H9 (cell line): Measurements from ENCODE around the gene IPPK. TPM values are rescaled to one million over a fixed set of nuclear protein-coding genes. Genes with fewer than 3 reads are reported as not detected.

Experiments
- DNase-seq: peaks from one replicate; pipeline ENCODE4 v3.0.0-alpha.2; 2017
- H2AFZ ChIP-seq: one replicate; pipeline ENCODE4 v1.6.1; 2013; ENCODE audit warnings: mild to moderate bottlenecking, low read length, control low read depth, moderate library complexity
- H2AK5ac ChIP-seq: 2 replicates; pipeline ENCODE4 v1.6.1; 2013; ENCODE audit warnings: low read length, control low read depth, mixed read lengths; ENCODE audit not compliant: insufficient read length
- H2BK120ac ChIP-seq: one replicate; pipeline ENCODE4 v1.6.1; 2013; ENCODE audit warnings: low read depth, mild to moderate bottlenecking, low read length, control low read depth, inconsistent platforms; ENCODE audit not compliant: poor library complexity, severe bottlenecking
- H2BK12ac ChIP-seq: 2 replicates; pipeline ENCODE4 v1.6.1; 2013; ENCODE audit warnings: low read length, control low read depth, mixed read lengths, low read depth; ENCODE audit not compliant: insufficient read length
- H2BK15ac ChIP-seq: 2 replicates; pipeline ENCODE4 v1.6.1; 2013; ENCODE audit warnings: low read depth, low read length, control low read depth
- H2BK20ac ChIP-seq: one replicate; pipeline ENCODE4 v1.6.1; 2013; ENCODE audit warnings: low read depth, mild to moderate bottlenecking, low read length, control low read depth, inconsistent platforms; ENCODE audit not compliant: poor library complexity, severe bottlenecking
- H2BK5ac ChIP-seq: 2 replicates; pipeline ENCODE4 v1.6.1; 2013; ENCODE audit warnings: low read length, control low read depth, mixed read lengths; ENCODE audit not compliant: insufficient read length
- H3K14ac ChIP-seq: 2 replicates; pipeline ENCODE4 v1.6.1; 2013; ENCODE audit warnings: low read length, control low read depth; ENCODE audit not compliant: insufficient read depth
- H3K18ac ChIP-seq: 2 replicates; pipeline ENCODE4 v1.6.1; 2013; ENCODE audit warnings: low read depth, mild to moderate bottlenecking, mixed read lengths, low read length, control low read depth; ENCODE audit not compliant: insufficient read length
- H3K23ac ChIP-seq: 2 replicates; pipeline ENCODE4 v1.6.1; 2013; ENCODE audit warnings: low read length, control low read depth, mixed read lengths, low read depth; ENCODE audit not compliant: insufficient read length
- H3K23me2 ChIP-seq: 2 replicates; pipeline ENCODE4 v1.6.1; 2013; ENCODE audit warnings: low read depth, mild to moderate bottlenecking, mixed read lengths, low read length, control low read depth; ENCODE audit not compliant: insufficient read length, poor library complexity, severe bottlenecking
- H3K27ac ChIP-seq: 2 replicates; pipeline ENCODE4 v1.5.1; 2013; ENCODE audit warnings: low read length, control low read depth, mixed read lengths, low read depth; ENCODE audit not compliant: insufficient read length
- H3K27me3 ChIP-seq: 2 replicates; pipeline ENCODE4 v1.6.1; 2013; ENCODE audit warnings: low read length, control low read depth, inconsistent platforms; ENCODE audit not compliant: insufficient read depth
- H3K4ac ChIP-seq: 2 replicates; pipeline ENCODE4 v1.6.1; 2013; ENCODE audit warnings: low read depth, mild to moderate bottlenecking, control low read depth, inconsistent platforms, low read length, moderate library complexity
- H3K4me1 ChIP-seq: 2 replicates; pipeline ENCODE4 v1.6.1; 2013; ENCODE audit warnings: low read length, control low read depth, inconsistent platforms; ENCODE audit not compliant: insufficient read depth
- H3K4me2 ChIP-seq: 2 replicates; pipeline ENCODE4 v1.6.1; 2013; ENCODE audit warnings: low read length, control low read depth, mixed read lengths; ENCODE audit not compliant: insufficient read length, insufficient read depth
- H3K56ac ChIP-seq: 2 replicates; pipeline ENCODE4 v1.6.1; 2013; ENCODE audit warnings: low read depth, mild to moderate bottlenecking, mixed read lengths, low read length, control low read depth; ENCODE audit not compliant: insufficient read length
- H3K79me1 ChIP-seq: 2 replicates; pipeline ENCODE4 v1.6.1; 2013; ENCODE audit warnings: low read depth, mild to moderate bottlenecking, moderate library complexity, low read length, control low read depth, inconsistent platforms; ENCODE audit not compliant: insufficient read depth, poor library complexity, severe bottlenecking
- H3K79me2 ChIP-seq: 2 replicates; pipeline ENCODE4 v1.6.1; 2013; ENCODE audit warnings: low read length, control low read depth, inconsistent platforms; ENCODE audit not compliant: insufficient read depth
- H3K9ac ChIP-seq: 2 replicates; pipeline ENCODE4 v1.6.1; 2013; ENCODE audit warnings: low read length, control low read depth, mixed read lengths; ENCODE audit not compliant: insufficient read length; ENCODE audit errors: extremely low read depth
- H3K9me3 ChIP-seq: one replicate; pipeline ENCODE4 v1.6.1; 2013; ENCODE audit warnings: low read depth, low read length, inconsistent platforms; ENCODE audit not compliant: control insufficient read depth
- H3T11ph ChIP-seq: one replicate; pipeline ENCODE4 v1.6.1; 2013; ENCODE audit warnings: mild to moderate bottlenecking, low read length, control low read depth, inconsistent platforms
- H4K20me1 ChIP-seq: one replicate; pipeline ENCODE4 v1.6.1; 2013; ENCODE audit not compliant: control insufficient read depth, insufficient read length, insufficient read depth
- H4K5ac ChIP-seq: 2 replicates; pipeline ENCODE4 v1.6.1; 2013; ENCODE audit warnings: low read depth, mild to moderate bottlenecking, mixed read lengths, low read length, control low read depth; ENCODE audit not compliant: insufficient read length
- H4K8ac ChIP-seq: replicated peaks from 2 replicates; pipeline ENCODE4 v1.6.1; 2013; ENCODE audit warnings: low read length, control low read depth, mixed read lengths, low read depth; ENCODE audit not compliant: insufficient read length
- H4K91ac ChIP-seq: 2 replicates; pipeline ENCODE4 v1.6.1; 2013; ENCODE audit warnings: low read depth, mild to moderate bottlenecking, moderate library complexity, mixed read lengths, low read length, control low read depth; ENCODE audit not compliant: insufficient read length
- H3K27ac Mint-ChIP-seq, 3 experiments: 2 replicates in 2 of 3; 3 replicates in 1 of 3; pipeline ENCODE4 v1.8.0; 2020 to 2021; ENCODE audit warnings: mixed read lengths in 3 of 3, mild to moderate bottlenecking in 1 of 3, moderate library complexity in 1 of 3
- H3K27me3 Mint-ChIP-seq: 2 replicates; pipeline ENCODE4 v1.8.0; 2021; ENCODE audit warnings: low read depth, mild to moderate bottlenecking, moderate library complexity, mixed read lengths
- H3K36me3 Mint-ChIP-seq, 3 experiments: 2 replicates in 2 of 3; 3 replicates in 1 of 3; pipeline ENCODE4 v1.8.0; 2020 to 2021; ENCODE audit warnings: low read depth in 3 of 3, mixed read lengths in 3 of 3; ENCODE audit not compliant: insufficient read depth in 1 of 3
- H3K4me1 Mint-ChIP-seq, 2 experiments: 2 replicates each; pipeline ENCODE4 v1.8.0; 2020; ENCODE audit warnings: mixed read lengths in 2 of 2
- H3K4me3 Mint-ChIP-seq, 2 experiments: 2 replicates in 1 of 2; 3 replicates in 1 of 2; pipeline ENCODE4 v1.8.0; 2020 to 2021; ENCODE audit warnings: mild to moderate bottlenecking in 2 of 2, mixed read lengths in 2 of 2, moderate library complexity in 1 of 2
- H3K9me3 Mint-ChIP-seq, 2 experiments: 2 replicates in 1 of 2; 3 replicates in 1 of 2; pipeline ENCODE4 v1.8.0; 2020; ENCODE audit warnings: mild to moderate bottlenecking in 2 of 2, mixed read lengths in 2 of 2, moderate library complexity in 1 of 2
- WGBS: extraction: QIAGEN DNeasy Blood & Tissue Kit; methylation state at CpG from one replicate; pipeline ENCODE4 v1.1.7; 2013; ENCODE audit warnings: missing lambda C conversion rate, low lambda C conversion rate, mixed read lengths; ENCODE audit not compliant: insufficient read length; ENCODE audit errors: extremely low coverage; 5-methylcytosine and 5-hydroxymethylcytosine counted together
- total RNA-seq: library from RNA; stranded (reverse); gene quantifications from 2 replicates; pipeline ENCODE4 v1.2.1, GENCODE V29; 2021
- TF ChIP-seq, protein P1 (sequence below): fragments of 200-600 bp; sonication (generic); conservative IDR thresholded peaks from 3 replicates; pipeline ENCODE4 v1.8.0; 2021; ENCODE audit warnings: antibody characterized with exemption, mild to moderate bottlenecking

IPPK gene
- total RNA-seq, 1 experiment from 2014 or later, result 10.7 TPM

DNA sequence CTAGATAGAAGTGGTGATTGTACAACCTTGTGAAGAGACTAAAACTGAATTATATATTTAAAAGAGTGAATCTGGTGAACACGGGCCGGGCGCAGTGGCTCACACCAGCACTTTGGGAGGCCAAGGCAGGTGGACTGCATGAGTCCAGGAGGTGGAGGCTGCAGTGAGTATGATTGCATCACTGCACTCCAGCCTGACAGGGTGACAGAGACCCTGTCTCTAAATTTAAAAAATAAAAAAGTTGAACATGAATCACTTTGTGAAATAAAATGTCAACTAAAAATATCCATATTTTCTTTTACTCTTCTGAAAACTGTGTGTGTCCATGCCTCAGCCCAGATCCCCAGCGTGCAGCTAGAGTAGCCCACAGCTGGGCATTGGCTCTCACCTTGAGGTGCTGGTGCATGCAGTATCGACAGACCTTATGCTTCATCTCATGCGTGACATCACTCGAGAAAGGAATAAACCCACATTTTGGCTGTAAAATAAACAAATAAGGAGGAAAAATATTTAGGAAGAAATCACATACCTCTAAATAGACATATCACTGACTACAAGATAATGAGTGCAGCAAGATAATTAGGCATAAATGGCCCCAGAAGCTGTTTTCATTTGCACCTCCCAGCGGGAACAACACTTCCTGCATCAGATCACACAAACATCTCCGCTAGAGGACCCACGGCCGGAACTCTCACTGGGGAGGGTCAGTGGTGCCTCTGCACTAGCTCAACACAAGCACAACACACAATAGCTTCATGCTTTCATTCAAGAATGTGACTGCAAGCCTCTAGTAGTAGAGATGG lies 22.1 kb downstream of the IPPK start:
- Histone ChIP-seq H2BK12ac (no peak overlapping the region), H3T11ph (no peak overlapping the region), H3K18ac (no peak overlapping the region), H3K9me3 (no peaks in the 10 kb centered on the region), H4K5ac (no peak overlapping the region), H3K9ac (no peak overlapping the region), H3K4me1 (no peaks in the 10 kb centered on the region), H3K27me3 (no peaks in the 10 kb centered on the region), H3K23me2 (no peaks in the 10 kb centered on the region), H3K4me2 (no peak overlapping the region), H3K23ac (no peak overlapping the region), H3K27ac (no peak overlapping the region), H4K20me1 (no peaks in the 10 kb centered on the region), H4K8ac (no peak overlapping the region), H2BK20ac (no peak overlapping the region), H3K14ac (no peak overlapping the region), H3K4ac (no peak overlapping the region), H3K79me1 (no peaks in the 10 kb centered on the region), H3K56ac (no peak overlapping the region), H2BK5ac (no peak overlapping the region), H4K91ac (no peak overlapping the region), H2AFZ (no peak overlapping the region), H3K79me2 (no peaks in the 10 kb centered on the region), H2AK5ac (no peak overlapping the region), H2BK15ac (no peak overlapping the region), H2BK120ac (no peak overlapping the region)
- peaks cover 24 to 66% (median 60%) of the 10 kb centered on the region in 3 experiments; a peak in 6 of 7 replicates for H3K36me3 Mint-ChIP-seq
- no CpG with 5 or more reads among the region's 11 CpGs for WGBS
- TF ChIP-seq, protein P1, sequence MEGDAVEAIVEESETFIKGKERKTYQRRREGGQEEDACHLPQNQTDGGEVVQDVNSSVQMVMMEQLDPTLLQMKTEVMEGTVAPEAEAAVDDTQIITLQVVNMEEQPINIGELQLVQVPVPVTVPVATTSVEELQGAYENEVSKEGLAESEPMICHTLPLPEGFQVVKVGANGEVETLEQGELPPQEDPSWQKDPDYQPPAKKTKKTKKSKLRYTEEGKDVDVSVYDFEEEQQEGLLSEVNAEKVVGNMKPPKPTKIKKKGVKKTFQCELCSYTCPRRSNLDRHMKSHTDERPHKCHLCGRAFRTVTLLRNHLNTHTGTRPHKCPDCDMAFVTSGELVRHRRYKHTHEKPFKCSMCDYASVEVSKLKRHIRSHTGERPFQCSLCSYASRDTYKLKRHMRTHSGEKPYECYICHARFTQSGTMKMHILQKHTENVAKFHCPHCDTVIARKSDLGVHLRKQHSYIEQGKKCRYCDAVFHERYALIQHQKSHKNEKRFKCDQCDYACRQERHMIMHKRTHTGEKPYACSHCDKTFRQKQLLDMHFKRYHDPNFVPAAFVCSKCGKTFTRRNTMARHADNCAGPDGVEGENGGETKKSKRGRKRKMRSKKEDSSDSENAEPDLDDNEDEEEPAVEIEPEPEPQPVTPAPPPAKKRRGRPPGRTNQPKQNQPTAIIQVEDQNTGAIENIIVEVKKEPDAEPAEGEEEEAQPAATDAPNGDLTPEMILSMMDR, result no peak
- H3K9me3 Mint-ChIP-seq, result no peaks in the 10 kb centered on the region
- peak; percentile 12 for DNase-seq
- H3K4me1 Mint-ChIP-seq, result no peaks in the 10 kb centered on the region
- no peak overlapping the region; a peak in 1 of 5 replicates for H3K4me3 Mint-ChIP-seq
- H3K27ac Mint-ChIP-seq, result peak overlapping the region in 1 of 3 experiments; percentile 89; a peak in 2 of 7 replicates
- H3K27me3 Mint-ChIP-seq, result no peaks in the 10 kb centered on the region
